Endothelial cell of umbilical vein (primary cell): ENCODE data around the gene PRKCD. TPM values are rescaled to one million over a fixed set of nuclear protein-coding genes. Genes with fewer than 3 reads are reported as not detected.

ENCODE experiments used
- BruUV-seq: library from RNA; stranded (reverse); fragments of 400-500 nt; replicated peaks from 2 replicates; lab custom pipeline; 2021; lab: Mats Ljungman, UMichigan
- CTCF ChIA-PET: fragments of 300-600, 350-600 bp; sonication (Branson Sonifier 250); formaldehyde crosslinking; loops from one replicate; lab custom pipeline; 2021; ENCODE audit warnings: antibody characterized with exemption, inconsistent platforms; lab: Charles Lee
- POLR2A ChIA-PET: fragments of 300-600, 350-600 bp; sonication (Branson Sonifier 250); formaldehyde crosslinking; loops from one replicate; lab custom pipeline; 2021; ENCODE audit warnings: antibody characterized with exemption, inconsistent platforms; lab: Charles Lee
- DNase-seq: peaks from one replicate; pipeline ENCODE4 v3.0.0-alpha.2; 2011; ENCODE audit warnings: low read depth, low spot score
- FAIRE-seq: peaks from 2 replicates; lab custom pipeline; 2011; peaks lifted over from hg19 to GRCh38; lab: Jason Lieb, UNC
- H2AFZ ChIP-seq: 2 replicates; pipeline ENCODE4 v1.6.0; 2012; ENCODE audit warnings: low read depth, low read length, control low read depth, inconsistent platforms
- H3K27ac ChIP-seq: 2 replicates; pipeline ENCODE4 v1.5.1; 2011; ENCODE audit warnings: low read depth, mild to moderate bottlenecking, control low read depth, low read length, moderate library complexity; ENCODE audit not compliant: insufficient read depth
- H3K27me3 ChIP-seq, 2 experiments: 2 replicates each; pipeline versions ENCODE4 v1.6.0 to v1.6.1; 2011; ENCODE audit warnings: low read length in 2 of 2, mixed read lengths in 1 of 2; ENCODE audit not compliant: control insufficient read depth in 2 of 2, insufficient read depth in 2 of 2
- H3K36me3 ChIP-seq, 2 experiments: 2 replicates in 1 of 2; 3 replicates in 1 of 2; pipeline ENCODE4 v1.5.1; 2011; ENCODE audit warnings: low read length in 2 of 2, mild to moderate bottlenecking in 1 of 2, moderate library complexity in 1 of 2; ENCODE audit not compliant: control insufficient read depth in 2 of 2, insufficient read depth in 2 of 2; ENCODE audit errors: extremely low read depth in 1 of 2
- H3K4me1 ChIP-seq: 3 replicates; pipeline ENCODE4 v1.5.1; 2011; ENCODE audit warnings: mild to moderate bottlenecking, low read length; ENCODE audit not compliant: control insufficient read depth, insufficient read depth; ENCODE audit errors: extremely low read depth
- H3K4me2 ChIP-seq: 2 replicates; pipeline ENCODE4 v1.6.1; 2011; ENCODE audit warnings: low read length, control low read depth, mixed read lengths; ENCODE audit not compliant: insufficient read depth
- H3K4me3 ChIP-seq, 3 experiments: fragments of 200-600 bp in 1 of 3; sonication (generic), shearing (Covaris generic) in 1 of 3; replicated peaks in 1 of 3; 2 replicates each; pipeline ENCODE4 v1.5.1; 2011 to 2016; ENCODE audit warnings: control low read depth in 3 of 3, low read length in 3 of 3, mild to moderate bottlenecking in 2 of 3, inconsistent platforms in 1 of 3, low read depth in 1 of 3, moderate library complexity in 1 of 3; ENCODE audit not compliant: insufficient read depth in 1 of 3
- H3K79me2 ChIP-seq: 2 replicates; pipeline ENCODE4 v1.6.0; 2012; ENCODE audit warnings: low read length, inconsistent platforms; ENCODE audit not compliant: control insufficient read depth, insufficient read depth
- H3K9ac ChIP-seq: replicated peaks from 2 replicates; pipeline ENCODE3; 2011; ENCODE audit warnings: low read length, control low read depth; ENCODE audit not compliant: insufficient read depth; ENCODE audit errors: extremely low read depth
- H3K9me1 ChIP-seq: replicated peaks from 3 replicates; pipeline ENCODE4 v1.6.0; 2011; ENCODE audit warnings: mild to moderate bottlenecking, low read length; ENCODE audit not compliant: control insufficient read depth, insufficient read depth; ENCODE audit errors: extremely low read depth
- H3K9me3 ChIP-seq: replicated peaks from 2 replicates; pipeline ENCODE4 v1.5.1; 2012; ENCODE audit warnings: low read length, inconsistent platforms; ENCODE audit not compliant: control insufficient read depth, insufficient read depth
- H4K20me1 ChIP-seq: replicated peaks from 2 replicates; pipeline ENCODE3; 2011; ENCODE audit warnings: mild to moderate bottlenecking, low read length; ENCODE audit not compliant: control insufficient read depth, insufficient read depth; ENCODE audit errors: extremely low read depth
- EZH2 ChIP-seq: IDR thresholded peaks from 2 replicates; pipeline ENCODE4 v1.6.1; 2012; ENCODE audit warnings: borderline replicate concordance, low read depth, mild to moderate bottlenecking, moderate library complexity, low read length, inconsistent platforms; ENCODE audit not compliant: severe bottlenecking
- FOS ChIP-seq: IDR thresholded peaks from 2 replicates; pipeline ENCODE4 v1.6.1; 2011; ENCODE audit warnings: mild to moderate bottlenecking, low read length, moderate library complexity, borderline replicate concordance; ENCODE audit not compliant: insufficient read depth
- GATA2 ChIP-seq: IDR thresholded peaks from 2 replicates; pipeline ENCODE4 v1.7.0; 2011; ENCODE audit warnings: low read depth, mild to moderate bottlenecking, moderate library complexity, mixed read lengths, low read length; ENCODE audit not compliant: insufficient read length, insufficient read depth
- JUN ChIP-seq: IDR thresholded peaks from 2 replicates; pipeline ENCODE4 v1.6.1; 2011; ENCODE audit warnings: borderline replicate concordance, low read depth; ENCODE audit not compliant: insufficient read length, insufficient read depth
- MAX ChIP-seq: IDR thresholded peaks from 2 replicates; pipeline ENCODE4 v1.6.1; 2011; ENCODE audit not compliant: insufficient read depth, insufficient read length
- MYC ChIP-seq: IDR thresholded peaks from one replicate; pipeline ENCODE4 v1.6.1; 2011; ENCODE audit warnings: mild to moderate bottlenecking, low read depth, low read length
- POLR2A ChIP-seq: IDR thresholded peaks from 2 replicates; pipeline ENCODE4 v1.6.1; 2012; ENCODE audit warnings: low read depth, mild to moderate bottlenecking, control low read depth, low read length
- POLR2AphosphoS5 ChIP-seq: IDR thresholded peaks from 2 replicates; pipeline ENCODE4 v1.6.1; 2012; ENCODE audit warnings: low read depth, mild to moderate bottlenecking, control low read depth, low read length, moderate library complexity; ENCODE audit not compliant: insufficient read depth
- dilution Hi-C: fragments of 300-500 bp; cut with MboI; formaldehyde crosslinking; loops from one replicate; pipeline ENCODE4 v1.15.0; 2019; ENCODE audit warnings: low sequenced_read_pairs; ENCODE audit not compliant: extremely low pct_ligation_motif_present
- intact Hi-C: fragments of 100-400 bp; cut with micrococcal nuclease; formaldehyde crosslinking; loops from one replicate; pipeline ENCODE4 v1.10.0; 2022
- polyA plus RNA-seq, 4 experiments: library from polyadenylated mRNA; depleted of rRNA in 3 of 4; stranded (reverse) in 3 of 4; unstranded in 1 of 4; fragments of >200 nt; gene quantifications; 2 replicates each; pipeline versions ENCODE4 v1.2.1 to v1.2.3, GENCODE V29; 2011 to 2012; ENCODE audit warnings: missing spikeins in 1 of 4
- total RNA-seq: library from RNA; stranded (reverse); gene quantifications from 2 replicates; pipeline ENCODE4 v1.2.3, GENCODE V29; 2021
- TF ChIP-seq, protein P1 (sequence below), 2 donors: IDR thresholded peaks; 1 replicate in 1 of 2; 2 replicates in 1 of 2; pipeline ENCODE4 v1.5.1; 2011; ENCODE audit warnings: low read length in 2 of 2, mild to moderate bottlenecking in 2 of 2, moderate library complexity in 2 of 2, control low read depth in 1 of 2, inconsistent platforms in 1 of 2, low read depth in 1 of 2; ENCODE audit not compliant: insufficient read depth in 1 of 2; ENCODE audit errors: extremely low read depth in 1 of 2

The PRKCD gene
- total and polyA plus RNA-seq, 2 donors (not counting 3 experiments of a cell fraction or from before 2014, with no cell fraction given): 15.5 to 19.0 TPM

DNA sequence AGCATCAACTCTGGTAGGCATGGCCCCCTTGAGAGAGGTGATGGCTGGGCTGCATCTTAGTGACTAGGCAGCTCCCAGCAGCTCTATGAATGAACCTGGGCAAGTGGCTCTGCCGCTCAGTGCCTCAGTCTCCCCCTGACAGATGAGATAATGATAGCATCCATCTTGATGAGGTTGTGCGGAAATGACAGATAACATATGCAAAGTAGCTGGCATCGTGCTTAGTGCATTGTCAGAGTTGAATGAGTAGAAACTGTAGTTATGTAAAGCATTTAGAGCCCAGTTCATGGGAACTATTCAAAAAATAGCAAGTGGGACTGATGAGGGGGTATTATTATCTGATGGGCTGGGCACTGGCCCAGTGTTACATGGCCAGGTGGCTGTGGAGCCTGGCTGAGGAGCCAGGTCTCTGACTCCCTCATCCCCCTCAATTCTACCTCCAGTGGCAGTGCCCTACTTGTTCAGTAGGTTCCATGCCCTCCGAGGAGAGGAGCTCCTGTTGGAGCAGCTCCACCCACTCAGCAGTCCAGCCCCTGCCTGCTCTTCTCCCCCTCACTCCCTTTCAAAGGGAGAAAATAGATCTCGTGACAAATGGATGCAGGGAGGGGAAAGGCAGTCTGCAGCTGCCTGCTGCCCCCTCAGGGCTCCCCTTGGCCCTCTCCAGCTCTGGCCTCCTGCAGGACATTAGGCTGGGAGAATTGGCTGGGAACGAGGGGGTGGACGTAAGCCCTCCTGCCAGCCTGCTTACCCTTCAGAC is 6.6 kb downstream of the PRKCD start:
- peaks cover 14% of the 10 kb centered on the region for H3K4me1 ChIP-seq
- POLR2A ChIA-PET: interaction anchor here (0.5 kb wide), 1 partner anchor 8 kb away, joined by 4 read pairs; no protein-coding TSS in a partner anchor
- no peak for FAIRE-seq
- no peaks in the 10 kb centered on the region for H3K27me3 ChIP-seq
- H2AFZ ChIP-seq: no peak overlapping the region
- no peaks in the 10 kb centered on the region for H3K36me3 ChIP-seq
- peaks cover 3% of the 10 kb centered on the region for H3K79me2 ChIP-seq
- no peak overlapping the region for H3K4me2 ChIP-seq
- intact Hi-C loops: no loop called here
- H3K9ac ChIP-seq: no peak overlapping the region
- H3K9me1 ChIP-seq: no peaks in the 10 kb centered on the region
- no peak for DNase-seq
- dilution Hi-C loops: no loop called here
- no peak overlapping the region for H3K27ac ChIP-seq
- CTCF ChIA-PET: interaction anchor here (1.2 to 2.1 kb wide), 4 partner anchors 24 to 53 kb away, joined by 3 to 9 read pairs (median 6); no protein-coding TSS in a partner anchor
- no peaks in the 10 kb centered on the region for H4K20me1 ChIP-seq
- TF ChIP-seq MYC (no peak), POLR2AphosphoS5 (no peak), GATA2 (no peak), FOS (no peak), JUN (no peak), MAX (no peak), POLR2A (no peak), EZH2 (no peak)
- TF ChIP-seq, protein P1, sequence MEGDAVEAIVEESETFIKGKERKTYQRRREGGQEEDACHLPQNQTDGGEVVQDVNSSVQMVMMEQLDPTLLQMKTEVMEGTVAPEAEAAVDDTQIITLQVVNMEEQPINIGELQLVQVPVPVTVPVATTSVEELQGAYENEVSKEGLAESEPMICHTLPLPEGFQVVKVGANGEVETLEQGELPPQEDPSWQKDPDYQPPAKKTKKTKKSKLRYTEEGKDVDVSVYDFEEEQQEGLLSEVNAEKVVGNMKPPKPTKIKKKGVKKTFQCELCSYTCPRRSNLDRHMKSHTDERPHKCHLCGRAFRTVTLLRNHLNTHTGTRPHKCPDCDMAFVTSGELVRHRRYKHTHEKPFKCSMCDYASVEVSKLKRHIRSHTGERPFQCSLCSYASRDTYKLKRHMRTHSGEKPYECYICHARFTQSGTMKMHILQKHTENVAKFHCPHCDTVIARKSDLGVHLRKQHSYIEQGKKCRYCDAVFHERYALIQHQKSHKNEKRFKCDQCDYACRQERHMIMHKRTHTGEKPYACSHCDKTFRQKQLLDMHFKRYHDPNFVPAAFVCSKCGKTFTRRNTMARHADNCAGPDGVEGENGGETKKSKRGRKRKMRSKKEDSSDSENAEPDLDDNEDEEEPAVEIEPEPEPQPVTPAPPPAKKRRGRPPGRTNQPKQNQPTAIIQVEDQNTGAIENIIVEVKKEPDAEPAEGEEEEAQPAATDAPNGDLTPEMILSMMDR (IDR thresholded peaks at IDR 0.05; ENCODE audit: extremely low read depth in 1 of 2, insufficient read depth in 1 of 2, low read depth in 1 of 2, low read length in 2 of 2): no peak
- BruUV-seq: no TSS peak
- H3K9me3 ChIP-seq: no peaks in the 10 kb centered on the region
- no peak overlapping the region for H3K4me3 ChIP-seq
